Heart right ventricle (tissue), 16 donors: ENCODE data around the gene DOC2B. TPM values are rescaled to one million over a fixed set of nuclear protein-coding genes. Genes with fewer than 3 reads are reported as not detected.
A peak's percentile ranks its signal among the peaks of the same experiment; 100 is the strongest.

Source experiments
- ATAC-seq, 8 donors: fragments of 200-7000 bp; cut with Tn5 transposase; one replicate each; pipeline ENCODE4 v1.9.1; 2020; ENCODE audit warnings: mild to moderate bottlenecking in 8 of 8, moderate library complexity in 8 of 8, moderate number of reproducible peaks in 1 of 8
- DNase-seq, 2 donors: peaks; one replicate each; pipeline ENCODE4 v3.0.0-alpha.2; 2020
- H3K27ac ChIP-seq, 10 donors: fragments of 200-600 bp; sonication (generic) in 2 of 10; one replicate each; pipeline versions ENCODE4 v1.5.0 to v1.8.0; 2020 to 2022; ENCODE audit warnings: mild to moderate bottlenecking in 3 of 10
- H3K27me3 ChIP-seq, 7 donors: fragments of 200-600 bp; one replicate each; pipeline ENCODE4 v1.8.0; 2021 to 2022; ENCODE audit warnings: mild to moderate bottlenecking in 2 of 7
- H3K36me3 ChIP-seq, 9 donors: fragments of 200-600 bp; sonication (generic) in 1 of 9; one replicate each; pipeline versions ENCODE4 v1.5.0 to v1.8.0; 2020 to 2022; ENCODE audit warnings: mild to moderate bottlenecking in 2 of 9
- H3K4me1 ChIP-seq, 9 donors: fragments of 200-600 bp; sonication (generic) in 1 of 9; one replicate each; pipeline versions ENCODE4 v1.5.0 to v1.8.0; 2020 to 2022; ENCODE audit warnings: mild to moderate bottlenecking in 4 of 9
- H3K4me3 ChIP-seq, 10 donors: fragments of 200-600 bp; sonication (generic) in 2 of 10; one replicate each; pipeline versions ENCODE4 v1.5.0 to v1.8.0; 2020 to 2022; ENCODE audit warnings: mild to moderate bottlenecking in 7 of 10, moderate library complexity in 2 of 10
- H3K9me3 ChIP-seq, 11 donors: fragments of 200-600 bp in 10 of 11; sonication (generic) in 2 of 11; one replicate each; pipeline versions ENCODE4 v1.5.0 to v1.8.0; 2013 to 2022; ENCODE audit warnings: mild to moderate bottlenecking in 2 of 11, control low read depth in 1 of 11, moderate library complexity in 1 of 11
- WGBS, 2 donors: extraction: QIAGEN DNeasy Blood & Tissue Kit; methylation state at CpG; one replicate each; pipeline ENCODE4 v1.1.7; 2013; ENCODE audit warnings: inconsistent platforms in 1 of 2; 5-methylcytosine and 5-hydroxymethylcytosine counted together
- intact Hi-C, 10 donors: fragments of 100-400 bp; cut with DNase I; formaldehyde crosslinking; loops; one replicate each; pipeline versions ENCODE4 v1.11.1 to v1.14.2; 2022
- long read RNA-seq, 3 donors: library from polyadenylated mRNA; unstranded; transcript quantifications; one replicate each; pipeline ENCODE4 v2.0.0, GENCODE V29; 2020 to 2021
- polyA plus RNA-seq, 2 donors: library from polyadenylated mRNA; stranded (reverse); fragments of 200-250 nt; gene quantifications; one replicate each; pipeline ENCODE4 v1.2.3, GENCODE V29; 2013
- total RNA-seq, 10 donors: library from RNA; stranded (reverse); fragmentation: NEBNext Ultra II Directional in 3 of 10; extraction: Animal tissue kit (Norgen Biotek cat#: 25700) in 3 of 10; gene quantifications; one replicate each; pipeline versions ENCODE4 v1.2.1 to v1.2.4, GENCODE V29; 2021 to 2023
- TF ChIP-seq, protein P1 (sequence below), 9 donors: fragments of 200-600 bp; sonication (generic) in 2 of 9; IDR thresholded peaks; one replicate each; pipeline versions ENCODE4 v1.5.0 to v1.8.0; 2021 to 2022; ENCODE audit warnings: antibody characterized with exemption in 9 of 9, mild to moderate bottlenecking in 5 of 9, moderate library complexity in 1 of 9
- donor health status: Arrhythmogenic right ventricular cardiomyopathy.
- donor health status: ischemic (EF 13 %, LVEDD 7.1; RV severe dilation, severe dysfunction).
- donor health status: healthy with polysubstance abuse.
- donor health status: DM: no; HTN: yes; CAD: no.
- donor health status: DM: no; HTN: no; CAD: no.
- donor health status: ischemic (EF 25% LVEDD 6.9; RV normal size, moderate dysfunction).
- donor health status: ischemic (EF 25% LVEDD 5.7; RV mildly dilated, moderate dysfunction).
- donor health status: healthy.
- donor health status: DM: yes; HTN: yes; CAD: no.
- donor health status: Ischemic cardiomyopathy.
- donor health status: ischemic (EF 35%, LVEDD 5.7; RV mildly dilated, moderate dysfunction).
- donor health status: nonischemic (EF 11% LVEDD 7.7; RV severe dilation, severe dysfunction).
- donor health status: DM: yes; HTN: yes; CAD: no.
- donor health status: PGD.
- donor health status: ischemic (EF 29% LVEDD 5.4; RV normal size, mild dysfunction).
- donor health status: nonischemic (EF 23%, LVEDD 6.1; RV moderate dilation, normal function).

DOC2B gene
- total RNA-seq, result 10 to 100 TPM in 1 of 10 donors, 1 to 10 TPM in 9; 2.6 to 13.0 (median 4.6) TPM
- polyA plus RNA-seq, result 1 to 10 TPM; 2.5 to 4.9 TPM
- long read RNA-seq, donor 1, full-length matches to known transcripts, result 3 of 4 reads
- long read RNA-seq, donor 1, partial matches to known transcripts, result 0 of 4 reads
- long read RNA-seq, donor 1, other reads (novel, unspliced or antisense), result 1 of 4 reads
- long read RNA-seq, donor 2, full-length matches to known transcripts, result 1 of 3 reads
- long read RNA-seq, donor 2, partial matches to known transcripts, result 0 of 3 reads
- long read RNA-seq, donor 2, other reads (novel, unspliced or antisense), result 2 of 3 reads
- long read RNA-seq, donor 3, full-length matches to known transcripts, result 3 of 14 reads
- long read RNA-seq, donor 3, partial matches to known transcripts, result 4 of 14 reads
- long read RNA-seq, donor 3, other reads (novel, unspliced or antisense), result 7 of 14 reads

DNA sequence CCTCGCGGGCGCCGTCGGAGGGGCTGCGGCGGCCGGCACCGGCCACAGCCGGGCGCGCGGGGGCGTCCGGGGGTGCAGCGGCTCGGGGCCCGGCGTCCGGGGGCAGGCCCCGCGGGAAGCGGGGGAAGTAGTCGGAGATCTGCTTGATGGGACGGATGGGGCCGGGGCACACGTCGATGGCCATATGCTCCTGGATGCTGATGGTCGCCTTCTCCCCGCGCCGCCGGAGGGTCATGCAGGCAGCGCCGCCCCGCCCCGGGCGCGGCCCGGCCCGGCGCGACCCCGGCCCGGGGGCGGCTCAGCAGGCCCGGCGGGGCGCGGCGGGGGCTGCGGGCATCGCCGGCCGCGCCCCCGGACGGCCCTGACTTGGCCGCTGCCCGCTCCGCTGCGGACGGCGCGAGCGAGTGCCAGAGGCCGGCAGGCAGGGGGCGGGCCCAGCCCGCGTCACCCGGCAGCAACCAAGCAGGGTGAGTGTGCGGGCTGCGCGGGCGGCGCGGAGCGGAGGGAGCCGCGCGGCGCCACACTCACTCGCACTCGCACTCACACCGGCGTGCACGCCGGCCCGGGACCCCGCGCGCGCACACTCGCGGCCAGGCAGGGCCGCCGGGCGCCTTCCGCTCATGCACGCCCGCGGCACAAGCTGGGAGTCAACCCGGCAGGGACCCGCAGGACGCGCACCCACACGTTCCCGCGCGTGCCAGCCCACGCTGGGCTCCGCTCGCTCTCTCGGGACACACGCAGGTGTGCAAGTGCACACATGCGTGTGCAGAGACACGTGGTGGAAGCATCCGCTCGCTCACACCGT lies at the start of gene DOC2B:
Gene DOC2B (minus strand): TSS at position 406 of the 805 bp plus-strand sequence. CDS start 171 bp downstream, at position 235.
- peak; percentile 38 to 85 (median 70) for ATAC-seq
- DNase-seq, result peak; percentile 31 to 63
- H3K4me3 ChIP-seq, result peak within 1 kb of the TSS; percentile 32 to 75 (median 61)
- TF ChIP-seq, protein P1, sequence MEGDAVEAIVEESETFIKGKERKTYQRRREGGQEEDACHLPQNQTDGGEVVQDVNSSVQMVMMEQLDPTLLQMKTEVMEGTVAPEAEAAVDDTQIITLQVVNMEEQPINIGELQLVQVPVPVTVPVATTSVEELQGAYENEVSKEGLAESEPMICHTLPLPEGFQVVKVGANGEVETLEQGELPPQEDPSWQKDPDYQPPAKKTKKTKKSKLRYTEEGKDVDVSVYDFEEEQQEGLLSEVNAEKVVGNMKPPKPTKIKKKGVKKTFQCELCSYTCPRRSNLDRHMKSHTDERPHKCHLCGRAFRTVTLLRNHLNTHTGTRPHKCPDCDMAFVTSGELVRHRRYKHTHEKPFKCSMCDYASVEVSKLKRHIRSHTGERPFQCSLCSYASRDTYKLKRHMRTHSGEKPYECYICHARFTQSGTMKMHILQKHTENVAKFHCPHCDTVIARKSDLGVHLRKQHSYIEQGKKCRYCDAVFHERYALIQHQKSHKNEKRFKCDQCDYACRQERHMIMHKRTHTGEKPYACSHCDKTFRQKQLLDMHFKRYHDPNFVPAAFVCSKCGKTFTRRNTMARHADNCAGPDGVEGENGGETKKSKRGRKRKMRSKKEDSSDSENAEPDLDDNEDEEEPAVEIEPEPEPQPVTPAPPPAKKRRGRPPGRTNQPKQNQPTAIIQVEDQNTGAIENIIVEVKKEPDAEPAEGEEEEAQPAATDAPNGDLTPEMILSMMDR (IDR thresholded peaks at IDR 0.05), result peak in 3 of 9 donors; percentile 12 to 20 (median 17)
- 2 to 3% methylated on average over 63 to 120 of the region's 120 CpGs for WGBS, 2 donors
- peaks cover 2 to 59% (median 31%) of the 10 kb centered on the region in 9 donors for H3K4me1 ChIP-seq
- intact Hi-C loops, result no loop called here
- peak within 1 kb of the TSS; percentile 75 to 94 (median 84) for H3K27ac ChIP-seq
- H3K36me3 ChIP-seq, result no peaks in the 10 kb centered on the region
- no peaks in the 10 kb centered on the region for H3K9me3 ChIP-seq
- H3K27me3 ChIP-seq, result peaks cover 13 to 68% (median 38%) of the 10 kb centered on the region in 7 donors

DNA sequence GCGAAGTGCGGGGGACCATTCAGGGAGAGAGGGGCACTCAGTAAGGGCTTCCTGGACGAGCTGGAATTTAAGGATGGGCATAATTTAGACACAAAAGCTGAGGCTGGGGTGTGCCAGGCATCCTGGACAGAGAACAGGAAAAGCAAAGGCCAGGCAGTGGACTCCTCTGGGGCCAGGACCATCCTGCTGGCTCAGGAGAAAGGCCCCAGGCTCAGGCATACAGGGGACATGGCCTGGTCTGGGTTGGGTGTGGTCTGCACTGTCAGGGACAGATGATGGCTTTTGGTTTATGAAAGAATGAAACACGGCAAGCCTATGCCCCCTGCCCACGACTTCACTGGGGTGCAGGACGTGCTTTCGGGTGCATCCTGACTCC lies 48.9 kb upstream of the DOC2B start:
- no peaks in the 10 kb centered on the region for H3K9me3 ChIP-seq
- H3K27me3 ChIP-seq, result no peaks in the 10 kb centered on the region
- peak overlapping the region in 3 of 10 donors; percentile 65 to 75 (median 74) for H3K27ac ChIP-seq
- no peak overlapping the region for H3K4me3 ChIP-seq
- 93 to 95% methylated on average over 7 of the region's 7 CpGs for WGBS, 2 donors
- DNase-seq (no peak), ATAC-seq (no peak)
- no peaks in the 10 kb centered on the region for H3K36me3 ChIP-seq
- TF ChIP-seq, protein P1 (IDR thresholded peaks at IDR 0.05), result no peak
- intact Hi-C loops, result no loop called here
- H3K4me1 ChIP-seq, result peaks cover 0 to 56% (median 22%) of the 10 kb centered on the region in 9 donors

DNA sequence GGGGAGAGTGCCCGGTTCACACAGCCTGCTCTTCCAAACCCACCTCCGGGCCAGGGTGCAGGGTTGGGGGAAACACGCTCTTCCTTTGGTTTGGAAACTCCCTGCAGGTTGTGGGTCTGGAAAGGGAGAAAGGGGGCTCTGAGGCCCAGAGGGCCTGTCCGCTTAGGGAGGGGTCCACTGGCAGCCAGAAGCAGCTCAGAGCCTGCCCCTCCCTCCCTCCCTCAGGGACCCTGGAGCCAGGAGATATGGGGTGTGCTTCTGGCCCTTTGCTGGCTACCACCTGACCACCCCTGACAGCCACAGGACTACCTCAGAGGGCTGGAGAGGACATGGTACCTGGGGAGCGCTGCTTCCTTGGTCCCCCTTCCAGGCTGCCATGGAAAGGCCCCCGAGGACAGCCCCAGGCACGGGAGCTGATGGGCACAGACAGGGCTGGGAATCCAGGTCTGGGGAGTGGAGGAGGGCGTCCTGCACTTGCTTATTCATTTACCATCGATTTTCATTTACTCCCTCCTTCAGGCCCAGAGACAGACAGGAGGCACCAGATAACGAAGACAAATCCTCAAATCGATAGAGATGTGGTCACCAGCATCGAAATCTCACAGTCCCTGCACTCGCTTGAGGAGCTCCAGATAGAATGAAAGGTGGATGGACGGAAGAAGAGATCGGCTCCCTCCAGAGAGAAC lies 48.4 kb upstream of the DOC2B start:
- Histone ChIP-seq H3K9me3 (no peaks in the 10 kb centered on the region), H3K4me3 (no peak overlapping the region), H3K27ac (peak overlapping the region in 8 of 10 donors; percentile 6 to 75 (median 63)), H3K36me3 (no peaks in the 10 kb centered on the region), H3K4me1 (peaks cover 0 to 54% (median 21%) of the 10 kb centered on the region in 9 donors), H3K27me3 (no peaks in the 10 kb centered on the region)
- DNase-seq (no peak), ATAC-seq (no peak)
- WGBS, 2 donors, result 88 to 90% methylated on average over 15 of the region's 15 CpGs
- intact Hi-C loops, result no loop called here
- TF ChIP-seq, protein P1 (IDR thresholded peaks at IDR 0.05), result no peak
